ENCODE results near the gene CSGALNACT2.
"Not testable (repeated sequence)": the region's sequence is repeated elsewhere in the genome, so short reads cannot be mapped to it uniquely, and the experiment has no call there.

The CSGALNACT2 gene

GRCh38 chr10:43218206-43218950 is 80.1 kb downstream of the CSGALNACT2 start:
- H3K27me3 ChIP-seq (ENCODE audit: low read depth, low read length) = no peaks in the 10 kb centered on the region
- H4K20me1 ChIP-seq (ENCODE audit: insufficient read depth, low read length) = no peaks in the 10 kb centered on the region
- H3K4me2 ChIP-seq (ENCODE audit: low read length) = no peak overlapping the region
- H3K4me3 ChIP-seq (ENCODE audit: low read length) = no peak overlapping the region
- H3K9me3 ChIP-seq (ENCODE audit: insufficient read depth, low read length) = no peaks in the 10 kb centered on the region
- no peaks in the 10 kb centered on the region for H3K79me2 ChIP-seq (ENCODE audit: low read length)
- H3K9ac ChIP-seq (ENCODE audit: low read length) = no peak overlapping the region
- no peak overlapping the region for H3K27ac ChIP-seq (ENCODE audit: low read length)
- peaks cover 8% of the 10 kb centered on the region for H3K4me1 ChIP-seq (ENCODE audit: low read length)
- no peak overlapping the region for H2AFZ ChIP-seq (ENCODE audit: low read depth, low read length)
- no peaks in the 10 kb centered on the region for H3K36me3 ChIP-seq (replicated peaks; ENCODE audit: low read depth, low read length)
- TF ChIP-seq EZH2phosphoT487 (IDR thresholded peaks at IDR 0.05; ENCODE audit: low read depth) = no peak
- TF ChIP-seq CTCF (IDR thresholded peaks at IDR 0.05; ENCODE audit: low read depth, low read length) = no peak

- Histone ChIP-seq H3K79me2 (ENCODE audit: low read length) (no peaks in the 10 kb centered on the region), H3K9ac (ENCODE audit: low read length) (no peak overlapping the region), H3K4me1 (ENCODE audit: low read length) (peaks cover 8% of the 10 kb centered on the region), H3K4me3 (ENCODE audit: low read length) (no peak overlapping the region), H3K36me3 (replicated peaks; ENCODE audit: low read depth, low read length) (no peaks in the 10 kb centered on the region), H3K9me3 (ENCODE audit: insufficient read depth, low read length) (no peaks in the 10 kb centered on the region), H4K20me1 (ENCODE audit: insufficient read depth, low read length) (no peaks in the 10 kb centered on the region), H2AFZ (ENCODE audit: low read depth, low read length) (no peak overlapping the region), H3K27me3 (ENCODE audit: low read depth, low read length) (0 out of 2 replicates have a peak, but pooled peaks cover under 1% of the 10 kb centered on the region), H3K27ac (ENCODE audit: low read length) (no peak overlapping the region), H3K4me2 (ENCODE audit: low read length) (no peak overlapping the region)
- TF ChIP-seq CTCF (IDR thresholded peaks at IDR 0.05; ENCODE audit: low read depth, low read length) (no peak), EZH2phosphoT487 (IDR thresholded peaks at IDR 0.05; ENCODE audit: low read depth) (no peak)
These were observed 80.9 kb downstream of the CSGALNACT2 start for GRCh38 chr10:43218951-43219837.

GRCh38 chr10:43219848-43220247 is 81.6 kb downstream of the CSGALNACT2 start:
- Histone ChIP-seq H3K4me2 (ENCODE audit: low read length) (no peak overlapping the region), H3K27ac (ENCODE audit: low read length) (no peak overlapping the region), H3K79me2 (ENCODE audit: low read length) (no peaks in the 10 kb centered on the region), H3K9me3 (ENCODE audit: insufficient read depth, low read length) (no peaks in the 10 kb centered on the region), H3K4me3 (ENCODE audit: low read length) (no peak overlapping the region), H4K20me1 (ENCODE audit: insufficient read depth, low read length) (no peaks in the 10 kb centered on the region), H3K27me3 (ENCODE audit: low read depth, low read length) (0 out of 2 replicates have a peak, but pooled peaks cover 3% of the 10 kb centered on the region), H3K36me3 (replicated peaks; ENCODE audit: low read depth, low read length) (no peaks in the 10 kb centered on the region), H3K9ac (ENCODE audit: low read length) (no peak overlapping the region), H3K4me1 (ENCODE audit: low read length) (peaks cover 8% of the 10 kb centered on the region), H2AFZ (ENCODE audit: low read depth, low read length) (no peak overlapping the region)
- no peak for TF ChIP-seq CTCF (IDR thresholded peaks at IDR 0.05; ENCODE audit: low read depth, low read length)
- no peak for TF ChIP-seq EZH2phosphoT487 (IDR thresholded peaks at IDR 0.05; ENCODE audit: low read depth)

- not testable (repeated sequence) for H4K20me1 ChIP-seq (ENCODE audit: insufficient read depth, low read length); H3K36me3 ChIP-seq (replicated peaks; ENCODE audit: low read depth, low read length); H3K9me3 ChIP-seq (ENCODE audit: insufficient read depth, low read length); H3K9ac ChIP-seq (ENCODE audit: low read length); H3K27ac ChIP-seq (ENCODE audit: low read length); H3K4me1 ChIP-seq (ENCODE audit: low read length); H3K27me3 ChIP-seq (ENCODE audit: low read depth, low read length); H3K4me3 ChIP-seq (ENCODE audit: low read length); H3K79me2 ChIP-seq (ENCODE audit: low read length); H2AFZ ChIP-seq (ENCODE audit: low read depth, low read length); H3K4me2 ChIP-seq (ENCODE audit: low read length)
These were observed 82.0 kb downstream of the CSGALNACT2 start for GRCh38 chr10:43220251-43220650.

Measured in OCI-LY3 (cell line).